K562 (cell line): ENCODE data around the gene RGS14. TPM values are rescaled to one million over a fixed set of nuclear protein-coding genes. Genes with fewer than 3 reads are reported as not detected.

Experiments
- ARID4B ChIP-seq: sonication (generic); formaldehyde crosslinking; IDR thresholded peaks from 2 replicates; pipeline ENCODE4 v1.8.0; 2022; ENCODE audit warnings: mild to moderate bottlenecking, missing genetic modification reagents
- CBFA2T2 ChIP-seq: fragments of 450-650 bp; conservative IDR thresholded peaks from 2 replicates; pipeline ENCODE4 v1.6.1; 2017; ENCODE audit warnings: mild to moderate bottlenecking
- KDM5B ChIP-seq: fragments of 200-600 bp; sonication (generic); IDR thresholded peaks from 2 replicates; pipeline ENCODE4 v1.6.1; 2012; ENCODE audit warnings: low read depth, mild to moderate bottlenecking, moderate library complexity, low read length, control low read depth, inconsistent platforms; ENCODE audit not compliant: insufficient replicate concordance
- NKRF ChIP-seq: fragments of 450-650 bp; IDR thresholded peaks from 2 replicates; pipeline ENCODE4 v1.6.1; 2016; ENCODE audit warnings: borderline replicate concordance
- RB1 ChIP-seq: fragments of 450-650 bp; IDR thresholded peaks from 2 replicates; pipeline ENCODE4 v1.6.1; 2017; ENCODE audit warnings: low read depth, mild to moderate bottlenecking
- RBFOX2 ChIP-seq: fragments of 200-400 bp; formaldehyde crosslinking; IDR thresholded peaks from 2 replicates; pipeline ENCODE4 v1.6.1; 2017; ENCODE audit warnings: low read depth, mild to moderate bottlenecking, low read length, moderate library complexity
- RCOR1 ChIP-seq, 2 experiments: IDR thresholded peaks; 2 replicates each; pipeline ENCODE4 v1.6.1; 2012; ENCODE audit warnings: low read depth in 2 of 2, low read length in 2 of 2, borderline replicate concordance in 1 of 2, improper control_type of control experiment in 1 of 2
- TCF3 ChIP-seq: sonication (generic); formaldehyde crosslinking; IDR thresholded peaks from 2 replicates; pipeline ENCODE4 v1.4.0; 2020; ENCODE audit warnings: mild to moderate bottlenecking, missing genetic modification reagents
- ZNF407 ChIP-seq: fragments of 450-650 bp; IDR thresholded peaks from 2 replicates; pipeline ENCODE4 v1.6.1; 2016; ENCODE audit warnings: low read depth
- polyA plus RNA-seq, 8 experiments: library from polyadenylated mRNA; depleted of rRNA in 4 of 8; stranded (reverse) in 5 of 8; unstranded in 3 of 8; fragments of >200 nt; fragmentation: Nextera tagmentation in 2 of 8; fragmentation: Illumina TruSeq in 1 of 8; extraction: Ambion mirVana in 2 of 8; extraction: Trizol in 1 of 8; gene quantifications; 2 replicates each; pipeline versions ENCODE4 v1.2.1 to v1.2.3, GENCODE V29; 2011 to 2014; ENCODE audit warnings: inconsistent platforms in 1 of 8, missing spikeins in 1 of 8
- total RNA-seq, 7 experiments: library from RNA; depleted of rRNA in 6 of 7; stranded (reverse); fragments of >200 nt in 6 of 7; fragmentation: Illumina TruSeq in 2 of 7; extraction: Trizol in 2 of 7; gene quantifications; 2 replicates each; pipeline versions ENCODE4 v1.2.1 to v1.2.3, GENCODE V29; 2011 to 2021; ENCODE audit warnings: low replicate concordance in 1 of 7

Gene RGS14
- total and polyA plus RNA-seq, 9 of the 15 experiments (the other 6 are each of a cell fraction or from before 2014, with no cell fraction given), result 0.28 to 75.9 (median 34.5) TPM

- TF ChIP-seq ZNF407 (0 out of 2 replicates have a peak, but pooled peaks have one; percentile 10), KDM5B (peak; percentile 11), RCOR1 (IDR thresholded peaks at IDR 0.05; ENCODE audit: borderline replicate concordance in 1 of 2, low read depth in 2 of 2, low read length in 2 of 2) (peak in 1 of 2 experiments; percentile 72; a peak in 2 of 4 replicates), ARID4B (CRISPR knock-in tag) (peak; percentile 20; the same call in 1 of the 2 replicates), NKRF (0 out of 2 replicates have a peak, but pooled peaks have one; percentile 47), RBFOX2 (peak; percentile 20), CBFA2T2 (peak; percentile 52; the same call in 1 of the 2 replicates), RB1 (peak; percentile 34; the same call in 1 of the 2 replicates), TCF3 (peak; percentile 11; the same call in 1 of the 2 replicates)
Measured at GRCh38 chr5:177312649-177313181, 45.0 kb upstream of the RGS14 start (continued).
